H1 (cell line): ENCODE data around the gene ARF3. TPM values are rescaled to one million over a fixed set of nuclear protein-coding genes. Genes with fewer than 3 reads are reported as not detected.

Experiments
- CTCF ChIA-PET: fragments of 300-600 bp; sonication (Branson Sonifier 250); formaldehyde crosslinking; loops from one replicate; lab custom pipeline; 2021; ENCODE audit not compliant: partially characterized antibody; lab: Charles Lee
- POLR2A ChIA-PET: fragments of 300-600 bp; sonication (Branson Sonifier 250); formaldehyde crosslinking; loops from one replicate; lab custom pipeline; 2021; ENCODE audit warnings: inconsistent platforms; ENCODE audit not compliant: partially characterized antibody; lab: Charles Lee
- DNase-seq, 2 experiments: peaks; one replicate each; pipeline versions ENCODE4 v3.0.0 to v3.0.0-alpha.2; 2010 to 2022; ENCODE audit warnings: low spot score in 2 of 2, low read depth in 1 of 2, mixed read lengths in 1 of 2
- FAIRE-seq: peaks from 2 replicates; lab custom pipeline; 2011; peaks lifted over from hg19 to GRCh38; lab: Jason Lieb, UNC
- H2AFZ ChIP-seq: 2 replicates; pipeline ENCODE4 v1.8.1; 2012; ENCODE audit warnings: low read length, inconsistent platforms
- H2AK5ac ChIP-seq: 2 replicates; pipeline ENCODE4 v1.6.1; 2013; ENCODE audit warnings: low read depth, low read length
- H2BK120ac ChIP-seq: replicated peaks from 2 replicates; pipeline ENCODE3; 2013; ENCODE audit warnings: low read depth, low read length, inconsistent platforms
- H2BK12ac ChIP-seq: 2 replicates; pipeline ENCODE4 v1.6.1; 2013; ENCODE audit warnings: low read depth, low read length
- H2BK15ac ChIP-seq: 2 replicates; pipeline ENCODE4 v1.6.1; 2013; ENCODE audit warnings: low read length
- H2BK20ac ChIP-seq: 2 replicates; pipeline ENCODE4 v1.6.1; 2013; ENCODE audit warnings: low read length
- H2BK5ac ChIP-seq: 2 replicates; pipeline ENCODE4 v1.6.1; 2013; ENCODE audit warnings: low read depth, low read length
- H3K14ac ChIP-seq: 2 replicates; pipeline ENCODE4 v1.6.1; 2013; ENCODE audit warnings: inconsistent platforms; ENCODE audit not compliant: insufficient read length
- H3K18ac ChIP-seq: 2 replicates; pipeline ENCODE4 v1.6.1; 2013; ENCODE audit warnings: low read length; ENCODE audit errors: extremely low read depth
- H3K23ac ChIP-seq: 2 replicates; pipeline ENCODE4 v1.6.1; 2013; ENCODE audit warnings: inconsistent platforms; ENCODE audit not compliant: insufficient read length
- H3K23me2 ChIP-seq: 2 replicates; pipeline ENCODE4 v1.6.1; 2013; ENCODE audit warnings: low read depth, low read length
- H3K27ac ChIP-seq: 2 replicates; pipeline ENCODE4 v1.6.1; 2011; ENCODE audit warnings: low read depth, low read length, inconsistent platforms
- H3K27me3 ChIP-seq, 4 experiments: replicated peaks in 1 of 4; 1 replicate in 1 of 4; 2 replicates in 3 of 4; pipeline versions ENCODE4 v1.6.1 to v1.8.1; 2011 to 2013; ENCODE audit warnings: low read length in 3 of 4, mild to moderate bottlenecking in 3 of 4, inconsistent platforms in 2 of 4, mixed read lengths in 2 of 4, moderate library complexity in 1 of 4; ENCODE audit not compliant: control insufficient read depth in 3 of 4, insufficient read depth in 3 of 4; ENCODE audit errors: extremely low read depth in 1 of 4
- H3K36me3 ChIP-seq, 4 experiments: 2 replicates each; pipeline versions ENCODE4 v1.6.1 to v1.8.1; 2011 to 2013; ENCODE audit warnings: mild to moderate bottlenecking in 4 of 4, low read length in 3 of 4, moderate library complexity in 2 of 4, control low read depth in 1 of 4, inconsistent platforms in 1 of 4; ENCODE audit not compliant: insufficient read depth in 4 of 4, control insufficient read depth in 2 of 4
- H3K4ac ChIP-seq: replicated peaks from 2 replicates; pipeline ENCODE3; 2013; ENCODE audit warnings: low read length, low read depth, mixed read lengths, inconsistent platforms; ENCODE audit not compliant: insufficient read length
- H3K4me1 ChIP-seq, 4 experiments: replicated peaks in 1 of 4; 1 replicate in 1 of 4; 2 replicates in 3 of 4; pipeline versions ENCODE4 v1.6.1 to v1.8.1; 2011 to 2013; ENCODE audit warnings: low read length in 3 of 4, inconsistent platforms in 2 of 4, mixed read lengths in 1 of 4; ENCODE audit not compliant: insufficient read depth in 4 of 4, control insufficient read depth in 3 of 4
- H3K4me2 ChIP-seq, 2 experiments: 2 replicates each; pipeline versions ENCODE4 v1.6.1 to v1.8.1; 2011 to 2013; ENCODE audit warnings: low read depth in 2 of 2, low read length in 2 of 2, control low read depth in 1 of 2, inconsistent platforms in 1 of 2, mild to moderate bottlenecking in 1 of 2; ENCODE audit not compliant: insufficient read depth in 1 of 2
- H3K4me3 ChIP-seq, 4 experiments: fragments of 200-600, 300-600 bp in 1 of 4; sonication (generic), shearing (Covaris generic), sonication (Bioruptor Twin) in 1 of 4; 2 replicates each; pipeline versions ENCODE4 v1.5.1 to v1.8.1; 2011 to 2016; ENCODE audit warnings: low read length in 4 of 4, low read depth in 3 of 4, control low read depth in 2 of 4, inconsistent platforms in 2 of 4, mild to moderate bottlenecking in 2 of 4, mixed read lengths in 1 of 4, moderate library complexity in 1 of 4; ENCODE audit not compliant: insufficient read depth in 2 of 4; ENCODE audit errors: extremely low read depth in 1 of 4
- H3K56ac ChIP-seq: replicated peaks from 2 replicates; pipeline ENCODE3; 2013; ENCODE audit warnings: low read depth, mild to moderate bottlenecking, mixed read lengths, low read length, inconsistent platforms; ENCODE audit not compliant: insufficient read length
- H3K79me1 ChIP-seq: 2 replicates; pipeline ENCODE4 v1.6.1; 2013; ENCODE audit warnings: low read depth, low read length, control low read depth
- H3K79me2 ChIP-seq, 2 experiments: 2 replicates each; pipeline versions ENCODE4 v1.6.1 to v1.8.1; 2012 to 2013; ENCODE audit warnings: low read length in 2 of 2, mild to moderate bottlenecking in 2 of 2, inconsistent platforms in 1 of 2; ENCODE audit not compliant: insufficient read depth in 2 of 2, control insufficient read depth in 1 of 2
- H3K9ac ChIP-seq, 4 experiments: replicated peaks in 1 of 4; 1 replicate in 1 of 4; 2 replicates in 3 of 4; pipeline versions ENCODE4 v1.6.1 to v1.8.1; 2011 to 2013; ENCODE audit warnings: low read depth in 3 of 4, low read length in 3 of 4, control low read depth in 2 of 4, mild to moderate bottlenecking in 2 of 4, moderate library complexity in 2 of 4, inconsistent platforms in 1 of 4; ENCODE audit errors: extremely low read depth in 1 of 4
- H3K9me3 ChIP-seq, 2 experiments: 2 replicates each; pipeline versions ENCODE4 v1.6.1 to v1.8.1; 2012 to 2013; ENCODE audit warnings: mild to moderate bottlenecking in 2 of 2, moderate library complexity in 2 of 2, control low read depth in 1 of 2, inconsistent platforms in 1 of 2, low read depth in 1 of 2, low read length in 1 of 2, mixed read lengths in 1 of 2; ENCODE audit not compliant: insufficient read depth in 2 of 2
- H4K20me1 ChIP-seq, 2 experiments: replicated peaks in 1 of 2; 2 replicates each; pipeline versions ENCODE3 to v1.8.1; 2011 to 2013; ENCODE audit warnings: inconsistent platforms in 2 of 2, low read length in 2 of 2, mild to moderate bottlenecking in 1 of 2; ENCODE audit not compliant: insufficient read depth in 2 of 2, control insufficient read depth in 1 of 2
- H4K5ac ChIP-seq: 2 replicates; pipeline ENCODE4 v1.6.1; 2013; ENCODE audit warnings: low read length, low read depth, mixed read lengths, inconsistent platforms; ENCODE audit not compliant: insufficient read length
- H4K8ac ChIP-seq: 2 replicates; pipeline ENCODE4 v1.8.0; 2013; ENCODE audit warnings: mild to moderate bottlenecking, moderate library complexity, low read length, inconsistent platforms; ENCODE audit not compliant: insufficient read depth; ENCODE audit errors: extremely low read depth
- H4K91ac ChIP-seq: replicated peaks from 2 replicates; pipeline ENCODE3; 2013; ENCODE audit warnings: low read length, mixed read lengths, inconsistent platforms; ENCODE audit not compliant: insufficient read length
- POLR2A ChIP-seq, 2 experiments: IDR thresholded peaks; 1 replicate in 1 of 2; 2 replicates in 1 of 2; pipeline ENCODE4 v1.6.1; 2011; ENCODE audit warnings: low read depth in 2 of 2, low read length in 2 of 2, mild to moderate bottlenecking in 2 of 2; ENCODE audit errors: control extremely low read depth in 1 of 2
- SUZ12 ChIP-seq: fragments of 200-600 bp; sonication (generic); IDR thresholded peaks from 2 replicates; pipeline ENCODE4 v1.6.1; 2012; ENCODE audit warnings: mild to moderate bottlenecking, inconsistent platforms, low read length, moderate library complexity, mixed read lengths
- WGBS, 2 experiments: shearing (Covaris generic) in 1 of 2; methylation state at CpG; one replicate each; pipeline versions ENCODE4 v1.1.6 to v1.1.7; 2013 to 2015; ENCODE audit warnings: low lambda C conversion rate in 2 of 2, mixed read lengths in 2 of 2, inconsistent platforms in 1 of 2, low coverage in 1 of 2, missing lambda C conversion rate in 1 of 2; ENCODE audit not compliant: insufficient replicate concordance in 2 of 2, insufficient coverage in 1 of 2, insufficient read length in 1 of 2; ENCODE audit errors: extremely low coverage in 1 of 2, missing lambda C conversion rate in 1 of 2; 5-methylcytosine and 5-hydroxymethylcytosine counted together
- polyA plus RNA-seq, 7 experiments: library from polyadenylated mRNA; depleted of rRNA in 3 of 7; stranded (reverse) in 5 of 7; unstranded in 2 of 7; fragments of >200 nt in 5 of 7; fragments of 200-250 nt in 2 of 7; gene quantifications; 1 replicate in 5 of 7; 2 replicates in 1 of 7; 4 replicates in 1 of 7; pipeline versions ENCODE4 v1.2.1 to v1.2.3, GENCODE V29; 2011 to 2013; ENCODE audit warnings: missing spikeins in 2 of 7, mixed read lengths in 2 of 7
- total RNA-seq: library from RNA; stranded (reverse); fragmentation: NEBNext Ultra II Directional; extraction: Animal tissue kit (Norgen Biotek cat#: 25700); gene quantifications from 2 replicates; pipeline ENCODE4 v1.2.1, GENCODE V29; 2021

The ARF3 gene
- total and polyA plus RNA-seq, 2 of the 8 experiments (the other 6 are each of a cell fraction or from before 2014, with no cell fraction given): 231 to 250 TPM

DNA sequence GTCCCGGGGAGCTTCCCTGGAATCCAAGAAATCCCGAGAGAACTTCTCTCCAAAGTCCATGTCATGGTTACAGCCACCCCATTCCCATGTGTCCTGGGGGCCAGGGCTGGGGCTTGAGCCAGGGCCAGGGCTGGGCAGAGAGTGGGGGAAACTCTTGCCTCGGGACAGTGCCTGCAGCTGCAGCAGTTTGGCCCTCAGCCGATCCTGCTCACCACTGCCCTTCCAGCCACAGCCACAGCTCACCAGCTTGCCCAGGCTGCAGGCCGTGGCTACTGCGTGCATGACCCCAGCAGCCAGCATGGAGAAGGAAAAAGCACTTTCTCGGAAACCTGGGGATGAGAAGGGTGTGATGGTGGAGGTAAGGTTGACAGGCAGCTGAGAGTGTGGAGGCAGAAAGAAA is 10.7 kb upstream of the ARF3 start:
- Histone ChIP-seq H4K8ac (no peak overlapping the region), H3K56ac (no peak overlapping the region), H3K79me2 (no peaks in the 10 kb centered on the region), H2BK12ac (peak overlapping the region; percentile 86; the same call in 1 of the 2 replicates), H2BK15ac (peak overlapping the region; percentile 20), H3K4me3 (peak overlapping the region in 1 of 4 experiments; percentile 56; a peak in 2 of 8 replicates), H3K27ac (no peak overlapping the region), H3K18ac (peak overlapping the region; percentile 85), H3K36me3 (no peaks in the 10 kb centered on the region), H2BK5ac (no peak overlapping the region), H4K91ac (peak overlapping the region; percentile 72), H4K5ac (no peak overlapping the region), H4K20me1 (peaks cover 0 to 6% of the 10 kb centered on the region in 2 experiments), H3K9ac (no peak overlapping the region), H3K4me2 (peak overlapping the region; percentile 87 to 96; a peak in 3 of 4 replicates), H3K23me2 (peaks cover 7% of the 10 kb centered on the region), H3K23ac (no peak overlapping the region), H3K27me3 (peaks cover 35 to 63% (median 60%) of the 10 kb centered on the region in 4 experiments), H2AFZ (no peak overlapping the region), H3K9me3 (no peaks in the 10 kb centered on the region), H3K4me1 (peaks cover 39 to 52% (median 45%) of the 10 kb centered on the region in 4 experiments), H2AK5ac (no peak overlapping the region), H3K14ac (no peak overlapping the region), H2BK120ac (no peak overlapping the region), H3K79me1 (no peaks in the 10 kb centered on the region), H3K4ac (no peak overlapping the region), H2BK20ac (0 out of 2 replicates have a peak overlapping the region, but pooled peaks have one; percentile 6)
- ChIA-PET CTCF (interaction anchor here (0.6 to 40.8 kb wide), 11 partner anchors 8 to 157 kb away, joined by 3 to 1336 read pairs (median 5); partner anchors contain the start of genes ARF3, DDN and WNT1), POLR2A (interaction anchor here (1.3 to 6.9 kb wide), 7 partner anchors 11 to 153 kb away, joined by 3 to 65 read pairs (median 7); partner anchors contain the start of genes ARF3, FKBP11 and WNT1)
- FAIRE-seq (no peak), DNase-seq (no peak)
- 49% methylated on average over 7 of the region's 7 CpGs; no CpG with 5 or more reads in 1 of the 2 experiments for WGBS, 2 experiments
- TF ChIP-seq POLR2A (IDR thresholded peaks at IDR 0.05; ENCODE audit: control extremely low read depth in 1 of 2, low read depth in 2 of 2, low read length in 2 of 2) (no peak), SUZ12 (0 out of 2 replicates have a peak, but pooled peaks have one; percentile 22)
